ENCODE measurements around the gene EDC4.
"Not testable (repeated sequence)": the region's sequence is repeated elsewhere in the genome, so short reads cannot be mapped to it uniquely, and the experiment has no call there.

EDC4 gene

GRCh38 chr16:67897231-67897630 is 24.4 kb downstream of the EDC4 start:
- DNase-seq (ENCODE audit: low read depth in 1 of 2, low spot score in 1 of 2): no peak

- DNase-seq (ENCODE audit: low read depth in 1 of 2, low spot score in 1 of 2): no peak
Observed at GRCh38 chr16:67901734-67902133, 28.9 kb downstream of the EDC4 start.

- DNase-seq (ENCODE audit: low read depth in 1 of 2, low spot score in 1 of 2): no peak
Observed at GRCh38 chr16:67902831-67903230, 30.0 kb downstream of the EDC4 start.

- no peak for DNase-seq (ENCODE audit: low read depth in 1 of 2, low spot score in 1 of 2)
Observed at GRCh38 chr16:67907397-67908180, 34.7 kb downstream of the EDC4 start.

- DNase-seq (ENCODE audit: low read depth in 1 of 2, low spot score in 1 of 2): no peak
Observed at GRCh38 chr16:67909056-67909742, 36.3 kb downstream of the EDC4 start.

GRCh38 chr16:67910158-67910557 is 37.3 kb downstream of the EDC4 start:
- DNase-seq (ENCODE audit: low read depth in 1 of 2, low spot score in 1 of 2): no peak

- DNase-seq (ENCODE audit: low read depth in 1 of 2, low spot score in 1 of 2): no peak
Observed at GRCh38 chr16:67914758-67915495, 42.1 kb downstream of the EDC4 start.

GRCh38 chr16:67915496-67915769 is 42.6 kb downstream of the EDC4 start:
- not testable (repeated sequence) for DNase-seq (ENCODE audit: low read depth in 1 of 2, low spot score in 1 of 2)

GRCh38 chr16:67915831-67916723 is 43.2 kb downstream of the EDC4 start:
- no peak for DNase-seq (ENCODE audit: low read depth in 1 of 2, low spot score in 1 of 2)

- no peak for DNase-seq (ENCODE audit: low read depth in 1 of 2, low spot score in 1 of 2)
Observed at GRCh38 chr16:67917140-67917851, 44.4 kb downstream of the EDC4 start.

- peak in 1 of 2 donors; percentile 65 for DNase-seq (ENCODE audit: low read depth in 1 of 2, low spot score in 1 of 2)
Observed at GRCh38 chr16:67917852-67918236, 45.0 kb downstream of the EDC4 start.

- DNase-seq (ENCODE audit: low read depth in 1 of 2, low spot score in 1 of 2): no peak
Observed at GRCh38 chr16:67919622-67920221, 46.9 kb downstream of the EDC4 start.

GRCh38 chr16:67922221-67922620 is 49.4 kb downstream of the EDC4 start:
- no peak for DNase-seq (ENCODE audit: low read depth in 1 of 2, low spot score in 1 of 2)

- DNase-seq (ENCODE audit: low read depth in 1 of 2, low spot score in 1 of 2): no peak
Observed at GRCh38 chr16:67922740-67923139, 49.9 kb downstream of the EDC4 start.

- DNase-seq (ENCODE audit: low read depth in 1 of 2, low spot score in 1 of 2): no peak
Observed at GRCh38 chr16:67923414-67924116, 50.7 kb downstream of the EDC4 start.

- no peak for DNase-seq (ENCODE audit: low read depth in 1 of 2, low spot score in 1 of 2)
Observed at GRCh38 chr16:67924140-67924906, 51.5 kb downstream of the EDC4 start.

GRCh38 chr16:67926181-67926750 is 53.4 kb downstream of the EDC4 start:
- DNase-seq (ENCODE audit: low read depth in 1 of 2, low spot score in 1 of 2): no peak

GRCh38 chr16:67927131-67927941 is 54.5 kb downstream of the EDC4 start:
- no peak for DNase-seq (ENCODE audit: low read depth in 1 of 2, low spot score in 1 of 2)
